Measurements from ENCODE around the gene SLC6A19. TPM values are rescaled to one million over a fixed set of nuclear protein-coding genes. Genes with fewer than 3 reads are reported as not detected.

Gene SLC6A19
- total and polyA plus RNA-seq, 2 experiments from 2014 or later: 0.09 to 0.32 TPM

DNA sequence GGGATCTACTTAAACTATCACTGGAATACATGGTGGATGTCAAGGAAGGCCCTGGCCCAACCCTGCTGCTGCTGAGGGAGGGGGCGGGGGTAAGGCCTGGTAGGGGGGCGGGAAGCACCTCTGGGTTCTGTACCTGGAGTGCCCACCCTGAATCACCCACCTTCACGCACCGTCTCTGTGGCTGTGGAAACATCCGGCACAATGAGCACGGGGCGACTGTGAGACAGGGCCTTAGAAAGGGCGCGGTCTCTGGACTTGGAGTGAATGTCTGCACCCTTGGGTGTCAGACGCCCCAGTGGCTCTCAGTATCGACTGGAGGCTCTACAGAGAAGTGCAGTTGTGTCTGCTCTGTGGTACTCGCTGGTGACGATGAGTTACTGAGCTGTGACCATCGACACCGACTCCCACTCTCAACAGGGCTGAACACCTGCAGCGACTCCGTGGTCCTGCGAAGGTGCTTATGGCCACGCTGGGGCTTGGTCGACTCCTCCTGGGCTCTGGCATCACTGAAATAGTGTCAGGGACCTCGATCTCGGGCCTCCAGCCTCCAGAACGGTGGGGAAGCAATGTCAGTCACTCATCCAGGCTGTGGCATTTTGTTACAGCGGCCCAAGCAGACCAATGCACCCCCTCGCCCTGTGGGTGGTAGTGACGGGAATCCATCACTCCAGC lies 25.5 kb upstream of the SLC6A19 start:
- H3K36me3 ChIP-seq: no peaks in the 10 kb centered on the region
- no peak overlapping the region for H3K4me3 ChIP-seq
- H3K27me3 ChIP-seq: no peaks in the 10 kb centered on the region
- DNase-seq (ENCODE audit: low read depth in 1 of 2, low spot score in 1 of 2): no peak
- no peak overlapping the region for H3K27ac ChIP-seq
- H3K9me3 ChIP-seq (ENCODE audit: low read depth): no peaks in the 10 kb centered on the region
- no peaks in the 10 kb centered on the region for H3K4me1 ChIP-seq (ENCODE audit: low read depth)
- no peak for TF ChIP-seq CTCF (IDR thresholded peaks at IDR 0.05; ENCODE audit: low read depth, low read length)

DNA sequence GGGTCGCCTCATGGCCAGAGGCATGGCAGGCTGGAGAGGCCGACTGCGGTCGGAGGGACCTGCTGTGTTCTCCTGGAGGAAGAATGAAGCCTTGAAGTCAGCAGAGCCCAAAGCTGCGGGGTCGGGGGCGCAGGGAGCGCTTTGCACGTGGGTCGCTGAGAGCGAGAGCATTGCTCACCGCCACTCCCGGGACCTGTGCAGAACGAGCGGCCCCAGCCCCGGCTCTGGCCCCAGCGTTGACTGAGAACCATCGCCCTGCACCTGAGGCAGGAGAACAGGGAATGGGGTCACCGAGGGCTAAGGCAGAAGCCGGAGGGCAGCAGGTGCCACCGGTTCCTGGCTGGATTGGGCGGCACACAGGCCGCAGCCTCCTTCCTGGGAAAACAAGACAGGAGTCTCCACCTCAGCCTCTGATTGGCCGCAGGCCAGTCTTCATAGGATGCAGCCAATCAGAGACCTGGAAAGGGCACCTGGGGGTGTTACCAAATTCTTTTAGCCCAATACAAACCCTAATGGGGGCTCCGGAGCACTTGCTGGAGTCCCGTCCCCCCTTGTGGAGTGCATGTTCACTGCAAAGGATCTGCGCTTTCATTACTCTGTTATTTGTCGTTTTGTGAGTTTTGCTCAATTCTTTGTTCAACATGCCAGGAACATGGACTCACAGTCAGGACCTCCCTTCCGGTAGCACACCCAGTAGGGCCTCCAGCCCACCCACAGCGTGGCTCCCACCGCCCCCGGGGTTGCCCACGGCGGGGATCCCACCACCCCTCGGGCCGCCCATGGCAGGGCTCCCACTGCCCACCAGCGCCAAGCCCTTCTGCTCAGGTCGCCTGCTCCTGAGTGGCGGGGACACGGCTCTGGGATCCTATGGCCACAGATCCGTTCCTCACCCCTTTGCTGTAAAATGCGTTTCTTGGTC lies 24.7 kb upstream of the SLC6A19 start:
- Histone ChIP-seq H3K4me3 (no peak overlapping the region), H3K36me3 (no peaks in the 10 kb centered on the region), H3K27me3 (no peaks in the 10 kb centered on the region), H3K27ac (no peak overlapping the region), H3K4me1 (ENCODE audit: low read depth) (no peaks in the 10 kb centered on the region), H3K9me3 (ENCODE audit: low read depth) (no peaks in the 10 kb centered on the region)
- no peak for TF ChIP-seq CTCF (IDR thresholded peaks at IDR 0.05; ENCODE audit: low read depth, low read length)
- no peak for DNase-seq (ENCODE audit: low read depth in 1 of 2, low spot score in 1 of 2)

DNA sequence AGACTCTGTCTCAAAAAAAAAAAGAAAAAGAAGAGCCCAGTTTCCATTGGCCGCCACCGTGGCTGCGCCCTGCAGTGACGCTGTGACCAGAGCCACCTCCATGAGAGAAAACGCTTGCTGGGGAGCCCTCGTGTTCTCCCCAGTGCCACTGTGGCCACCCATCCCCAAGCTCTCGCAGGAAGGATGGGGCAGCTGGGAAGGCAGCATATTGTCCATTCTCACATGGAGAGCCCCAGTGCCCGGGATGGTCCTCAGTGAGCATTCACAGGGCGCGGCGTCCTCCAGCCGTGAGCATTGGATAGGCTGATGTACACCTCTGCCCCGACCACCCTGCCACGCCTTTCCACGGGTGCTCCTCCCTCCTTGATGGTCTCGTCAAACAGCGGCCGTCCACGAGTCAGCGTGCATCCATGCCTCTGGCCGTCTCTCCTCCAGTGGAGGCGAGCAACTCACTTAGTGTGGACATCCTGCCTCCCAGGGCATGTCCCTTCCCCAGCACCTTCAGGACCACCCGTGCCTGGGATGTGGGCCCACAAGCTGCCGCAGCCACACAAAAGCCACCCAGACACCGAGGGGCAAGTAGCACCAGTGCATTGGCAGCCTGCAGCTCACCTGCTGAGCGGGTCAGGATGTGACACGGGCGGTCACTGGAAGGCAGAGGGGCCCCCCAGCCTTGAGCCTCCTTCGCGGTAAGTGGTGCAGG lies 23.4 kb upstream of the SLC6A19 start:
- Histone ChIP-seq H3K4me1 (ENCODE audit: low read depth) (peaks cover 8% of the 10 kb centered on the region), H3K27me3 (no peaks in the 10 kb centered on the region), H3K4me3 (no peak overlapping the region), H3K36me3 (no peaks in the 10 kb centered on the region), H3K9me3 (ENCODE audit: low read depth) (no peaks in the 10 kb centered on the region), H3K27ac (no peak overlapping the region)
- DNase-seq (ENCODE audit: low read depth in 1 of 2, low spot score in 1 of 2): no peak
- TF ChIP-seq CTCF (IDR thresholded peaks at IDR 0.05; ENCODE audit: low read depth, low read length): no peak

DNA sequence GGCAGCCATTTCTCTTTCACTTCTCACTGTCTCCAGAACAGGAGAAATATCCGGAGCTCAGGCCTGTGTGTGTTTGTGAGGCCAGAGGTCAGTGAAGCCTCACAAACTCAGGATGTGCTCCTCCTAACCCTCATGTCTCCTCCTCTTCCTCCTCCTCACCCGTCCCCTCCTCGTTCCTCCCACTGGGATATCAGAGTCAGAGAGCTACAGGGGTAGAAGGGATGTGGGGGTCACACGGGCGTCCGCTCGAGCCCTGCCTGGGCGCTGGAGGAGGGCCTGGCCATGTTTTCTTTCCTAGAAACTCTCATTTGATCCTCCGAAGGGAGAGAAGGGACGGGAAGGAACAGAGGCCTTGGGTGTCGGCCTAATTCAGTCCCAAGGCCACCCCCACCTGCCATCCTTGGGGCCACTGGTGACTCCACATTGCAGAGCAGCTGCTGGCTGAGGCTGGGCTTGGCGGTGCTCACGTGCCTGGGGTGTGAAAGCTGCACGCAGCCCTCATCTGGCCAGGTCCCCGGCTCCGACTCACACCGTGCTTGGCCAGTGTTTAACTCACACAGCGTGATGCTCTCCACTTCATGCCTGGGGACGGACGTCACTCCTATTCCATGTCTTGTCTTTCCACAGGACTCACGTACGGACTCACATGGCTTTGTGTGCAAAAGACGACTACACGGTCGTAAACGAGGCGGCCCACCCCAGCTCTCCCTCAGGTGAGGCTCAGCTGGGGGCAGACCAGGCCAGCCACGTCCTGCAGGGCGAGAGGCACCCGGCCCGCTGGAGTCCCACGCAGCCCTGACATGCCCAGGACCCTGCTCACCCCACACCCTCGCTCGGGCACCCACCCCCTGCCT lies 22.6 kb upstream of the SLC6A19 start:
- H3K27me3 ChIP-seq: no peaks in the 10 kb centered on the region
- no peak overlapping the region for H3K4me3 ChIP-seq
- DNase-seq (ENCODE audit: low read depth in 1 of 2, low spot score in 1 of 2): no peak
- no peaks in the 10 kb centered on the region for H3K9me3 ChIP-seq (ENCODE audit: low read depth)
- peaks cover 16% of the 10 kb centered on the region for H3K4me1 ChIP-seq (ENCODE audit: low read depth)
- no peak for TF ChIP-seq CTCF (IDR thresholded peaks at IDR 0.05; ENCODE audit: low read depth, low read length)
- no peak overlapping the region for H3K27ac ChIP-seq
- no peaks in the 10 kb centered on the region for H3K36me3 ChIP-seq

GRCh38 chr5:1179383-1179715 lies 22.0 kb upstream of the SLC6A19 start:
- TF ChIP-seq CTCF (IDR thresholded peaks at IDR 0.05; ENCODE audit: low read depth, low read length): no peak
- Histone ChIP-seq H3K9me3 (ENCODE audit: low read depth) (no peaks in the 10 kb centered on the region), H3K27ac (no peak overlapping the region), H3K27me3 (no peaks in the 10 kb centered on the region), H3K4me3 (no peak overlapping the region), H3K36me3 (no peaks in the 10 kb centered on the region), H3K4me1 (ENCODE audit: low read depth) (peaks cover 20% of the 10 kb centered on the region)
- DNase-seq (ENCODE audit: low read depth in 1 of 2, low spot score in 1 of 2): no peak

All from cardiac muscle cell (in vitro differentiated cells and primary cell).